AG04450 (cell line): ENCODE measurements around the gene NTRK2. TPM values are rescaled to one million over a fixed set of nuclear protein-coding genes. Genes with fewer than 3 reads are reported as not detected.

Experiments
- CTCF ChIA-PET: fragments of 300-600, 350-600 bp; formaldehyde crosslinking; extraction: SDS; loops from one replicate; lab custom pipeline; 2022; ENCODE audit warnings: antibody characterized with exemption, inconsistent platforms; lab: Charles Lee
- POLR2A ChIA-PET: fragments of 350-600 bp; formaldehyde crosslinking; extraction: SDS; loops from one replicate; lab custom pipeline; 2021; ENCODE audit warnings: antibody characterized with exemption, inconsistent platforms; lab: Yijun Ruan, JAX
- DNase-seq: peaks from one replicate; pipeline ENCODE4 v3.0.0-alpha.2; 2011; ENCODE audit warnings: low read depth, low spot score
- H3K27ac ChIP-seq: one replicate; pipeline ENCODE4 v1.5.1; 2012; ENCODE audit warnings: low read depth, low read length, control low read depth
- H3K27me3 ChIP-seq: one replicate; pipeline ENCODE4 v1.6.0; 2012; ENCODE audit warnings: low read length; ENCODE audit not compliant: control insufficient read depth, insufficient read depth
- H3K4me3 ChIP-seq: 2 replicates; pipeline ENCODE4 v1.5.1; 2011; ENCODE audit warnings: mild to moderate bottlenecking, low read depth, low read length, control low read depth
- H3K9me3 ChIP-seq: 2 replicates; pipeline ENCODE4 v1.5.1; 2012; ENCODE audit warnings: low read length; ENCODE audit not compliant: control insufficient read depth, insufficient read depth
- polyA plus RNA-seq: library from polyadenylated mRNA; depleted of rRNA; stranded (reverse); fragments of >200 nt; gene quantifications from 2 replicates; pipeline ENCODE4 v1.2.3, GENCODE V29; 2011
- TF ChIP-seq, protein P1 (sequence below): IDR thresholded peaks from 2 replicates; pipeline ENCODE4 v1.5.1; 2011; ENCODE audit warnings: low read depth, low read length, control low read depth, inconsistent platforms

Gene NTRK2
- polyA plus RNA-seq, 1 experiment: not detected

DNA sequence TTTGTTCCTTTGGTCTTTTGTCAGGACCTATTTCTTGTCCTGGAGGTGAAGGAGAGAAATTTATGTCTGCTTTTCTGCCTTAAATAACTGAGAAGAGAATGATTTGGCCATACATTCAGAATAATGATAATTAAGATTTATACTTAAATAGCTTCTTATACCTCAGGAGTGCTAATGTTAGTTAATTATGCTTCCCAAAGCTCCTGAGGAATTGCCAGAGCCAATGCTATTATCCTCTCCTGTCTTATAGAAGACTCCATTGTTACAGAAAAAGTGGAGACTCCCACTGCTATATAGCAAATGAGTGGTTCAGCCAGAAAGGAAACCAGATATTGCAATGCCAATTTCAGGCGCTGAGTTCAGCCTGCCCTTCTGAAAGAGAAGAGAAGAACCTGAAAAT, 67.0 kb downstream of the NTRK2 start:
- CTCF ChIA-PET: no interaction called here

DNA sequence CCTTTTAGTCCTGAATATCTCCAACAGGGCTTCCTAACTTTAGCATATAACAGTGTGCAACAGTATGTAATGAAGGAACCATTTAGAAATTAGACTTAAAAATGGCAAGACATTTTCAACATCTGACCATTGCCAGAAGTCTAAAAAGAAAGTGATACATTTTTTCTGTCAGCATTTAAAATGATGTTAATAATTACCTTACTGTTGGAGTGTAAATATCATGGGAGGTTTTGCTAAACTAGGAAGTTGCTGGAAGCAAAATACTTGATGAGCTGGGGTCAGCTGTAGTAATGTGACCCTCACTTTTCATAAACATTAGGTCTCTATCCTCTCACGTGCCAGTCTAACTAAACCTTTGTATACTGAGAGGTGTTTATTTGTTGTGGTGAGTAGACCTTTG, 68.8 kb downstream of the NTRK2 start:
- H3K27me3 ChIP-seq: no peaks in the 10 kb centered on the region
- no peak overlapping the region for H3K4me3 ChIP-seq
- TF ChIP-seq, protein P1, sequence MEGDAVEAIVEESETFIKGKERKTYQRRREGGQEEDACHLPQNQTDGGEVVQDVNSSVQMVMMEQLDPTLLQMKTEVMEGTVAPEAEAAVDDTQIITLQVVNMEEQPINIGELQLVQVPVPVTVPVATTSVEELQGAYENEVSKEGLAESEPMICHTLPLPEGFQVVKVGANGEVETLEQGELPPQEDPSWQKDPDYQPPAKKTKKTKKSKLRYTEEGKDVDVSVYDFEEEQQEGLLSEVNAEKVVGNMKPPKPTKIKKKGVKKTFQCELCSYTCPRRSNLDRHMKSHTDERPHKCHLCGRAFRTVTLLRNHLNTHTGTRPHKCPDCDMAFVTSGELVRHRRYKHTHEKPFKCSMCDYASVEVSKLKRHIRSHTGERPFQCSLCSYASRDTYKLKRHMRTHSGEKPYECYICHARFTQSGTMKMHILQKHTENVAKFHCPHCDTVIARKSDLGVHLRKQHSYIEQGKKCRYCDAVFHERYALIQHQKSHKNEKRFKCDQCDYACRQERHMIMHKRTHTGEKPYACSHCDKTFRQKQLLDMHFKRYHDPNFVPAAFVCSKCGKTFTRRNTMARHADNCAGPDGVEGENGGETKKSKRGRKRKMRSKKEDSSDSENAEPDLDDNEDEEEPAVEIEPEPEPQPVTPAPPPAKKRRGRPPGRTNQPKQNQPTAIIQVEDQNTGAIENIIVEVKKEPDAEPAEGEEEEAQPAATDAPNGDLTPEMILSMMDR: no peak
- no peak for DNase-seq
- CTCF ChIA-PET: no interaction called here
- no peak overlapping the region for H3K27ac ChIP-seq
- POLR2A ChIA-PET: no interaction called here
- peaks cover 4% of the 10 kb centered on the region; the same call in 1 of the 2 replicates for H3K9me3 ChIP-seq

More for the DNA sequence above, 67.0 kb downstream of the NTRK2 start:
- H3K27me3 ChIP-seq: no peaks in the 10 kb centered on the region
- POLR2A ChIA-PET: no interaction called here
- no peak overlapping the region for H3K4me3 ChIP-seq
- TF ChIP-seq, protein P1: no peak
- no peak overlapping the region for H3K27ac ChIP-seq
- no peak for DNase-seq
- H3K9me3 ChIP-seq: no peaks in the 10 kb centered on the region

DNA sequence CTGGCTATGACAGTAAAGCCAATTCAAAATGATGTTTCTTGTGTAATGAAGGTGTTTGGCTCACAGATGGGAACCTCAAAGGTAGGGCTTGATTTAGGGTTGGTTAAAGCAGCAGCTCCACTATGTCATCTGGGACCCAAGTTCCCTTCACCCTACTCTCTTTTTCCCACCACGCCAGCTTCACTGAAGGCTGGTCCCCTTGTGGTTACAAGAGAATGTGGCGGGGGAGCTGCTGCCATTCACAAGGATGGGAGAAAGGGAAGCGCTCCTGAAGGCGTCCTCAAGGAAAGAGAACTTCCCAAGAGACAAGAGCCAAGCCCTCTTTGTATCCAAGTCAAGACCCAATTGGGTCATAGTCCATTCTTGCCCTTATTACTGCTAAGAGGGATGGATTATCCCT, 72.7 kb downstream of the NTRK2 start:
- peaks cover 4% of the 10 kb centered on the region; the same call in 1 of the 2 replicates for H3K9me3 ChIP-seq
- DNase-seq: no peak
- no peak overlapping the region for H3K4me3 ChIP-seq
- H3K27me3 ChIP-seq: no peaks in the 10 kb centered on the region
- H3K27ac ChIP-seq: no peak overlapping the region
- ChIA-PET CTCF (no interaction called here), POLR2A (no interaction called here)
- TF ChIP-seq, protein P1: no peak

DNA sequence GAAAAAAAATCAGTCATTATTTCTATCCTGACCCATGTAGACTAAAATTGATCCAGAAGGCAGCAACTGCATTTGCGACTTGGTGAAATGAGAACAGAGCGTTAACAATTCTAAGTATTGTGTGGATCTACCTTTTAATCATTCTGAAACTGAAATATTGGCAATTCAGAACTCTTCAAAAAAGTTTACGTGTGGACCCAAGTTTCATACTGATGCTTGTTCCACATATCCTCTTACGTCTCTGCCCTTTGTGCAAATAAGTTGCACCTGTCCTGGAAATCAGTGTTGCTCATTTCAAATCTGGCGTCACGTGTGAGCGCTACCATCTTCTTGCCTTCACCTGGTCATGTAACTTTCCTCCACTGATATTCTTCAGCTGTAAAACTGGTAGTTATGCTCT, 74.7 kb downstream of the NTRK2 start:
- TF ChIP-seq, protein P1: no peak
- Histone ChIP-seq H3K27me3 (no peaks in the 10 kb centered on the region), H3K27ac (no peak overlapping the region), H3K4me3 (no peak overlapping the region), H3K9me3 (peaks cover 4% of the 10 kb centered on the region; the same call in 1 of the 2 replicates)
- POLR2A ChIA-PET: no interaction called here
- DNase-seq: no peak
- CTCF ChIA-PET: no interaction called here

DNA sequence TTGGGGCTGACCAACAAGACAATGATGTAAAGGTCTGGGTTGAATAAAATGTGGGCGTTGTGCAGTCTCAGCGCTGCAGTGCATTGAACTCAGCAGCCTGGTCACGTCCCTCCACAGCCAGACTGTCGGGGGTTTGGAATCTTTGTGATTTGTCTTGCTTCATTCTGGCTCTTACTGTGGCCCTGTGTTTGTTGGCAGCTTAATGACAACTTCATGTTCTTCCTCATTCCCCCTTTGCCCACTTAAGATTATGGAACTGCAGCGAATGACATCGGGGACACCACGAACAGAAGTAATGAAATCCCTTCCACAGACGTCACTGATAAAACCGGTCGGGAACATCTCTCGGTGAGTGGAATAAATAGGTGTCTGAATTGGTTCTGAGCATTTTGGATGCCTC, 75.2 kb downstream of the NTRK2 start:
- POLR2A ChIA-PET: no interaction called here
- no peak for DNase-seq
- Histone ChIP-seq H3K9me3 (peaks cover 4% of the 10 kb centered on the region; the same call in 1 of the 2 replicates), H3K27ac (no peak overlapping the region), H3K27me3 (no peaks in the 10 kb centered on the region), H3K4me3 (no peak overlapping the region)
- CTCF ChIA-PET: no interaction called here
- TF ChIP-seq, protein P1: no peak
